ENCODE data around the gene RDH8. TPM values are rescaled to one million over a fixed set of nuclear protein-coding genes. Genes with fewer than 3 reads are reported as not detected.

Gene RDH8
- total RNA-seq, 1 experiment from 2014 or later, result not detected

- Histone ChIP-seq H3K18ac (ENCODE audit: insufficient read length, low read depth, low read length) (no peak overlapping the region), H3K79me1 (ENCODE audit: insufficient read depth, low read depth, low read length, poor library complexity, severe bottlenecking) (no peaks in the 10 kb centered on the region), H2BK120ac (ENCODE audit: low read depth, low read length, poor library complexity, severe bottlenecking) (no peak overlapping the region), H2AFZ (ENCODE audit: low read length) (no peak overlapping the region), H3K9ac (ENCODE audit: extremely low read depth, insufficient read length, low read length) (no peak overlapping the region), H3K23me2 (ENCODE audit: insufficient read length, low read depth, low read length, poor library complexity, severe bottlenecking) (no peaks in the 10 kb centered on the region), H4K91ac (ENCODE audit: insufficient read length, low read depth, low read length) (no peak overlapping the region), H4K8ac (replicated peaks; ENCODE audit: insufficient read length, low read depth, low read length) (no peak overlapping the region), H3K79me2 (ENCODE audit: insufficient read depth, low read length) (no peaks in the 10 kb centered on the region), H3K9me3 (ENCODE audit: control insufficient read depth, low read depth, low read length) (no peaks in the 10 kb centered on the region), H3K4ac (ENCODE audit: low read depth, low read length) (no peak overlapping the region), H3K4me1 (ENCODE audit: insufficient read depth, low read length) (no peaks in the 10 kb centered on the region), H3K4me2 (ENCODE audit: insufficient read depth, insufficient read length, low read length) (no peak overlapping the region), H3K14ac (ENCODE audit: insufficient read depth, low read length) (no peak overlapping the region), H2BK12ac (ENCODE audit: insufficient read length, low read depth, low read length) (no peak overlapping the region), H2BK20ac (ENCODE audit: low read depth, low read length, poor library complexity, severe bottlenecking) (no peak overlapping the region), H4K5ac (ENCODE audit: insufficient read length, low read depth, low read length) (no peak overlapping the region), H3K27ac (ENCODE audit: insufficient read length, low read depth, low read length) (no peak overlapping the region), H3T11ph (ENCODE audit: low read length) (no peak overlapping the region), H4K20me1 (ENCODE audit: control insufficient read depth, insufficient read depth, insufficient read length) (no peaks in the 10 kb centered on the region), H2BK15ac (ENCODE audit: low read depth, low read length) (no peak overlapping the region), H3K27me3 (ENCODE audit: insufficient read depth, low read length) (no peaks in the 10 kb centered on the region), H2AK5ac (ENCODE audit: insufficient read length, low read length) (no peak overlapping the region), H2BK5ac (ENCODE audit: insufficient read length, low read length) (no peak overlapping the region), H3K56ac (ENCODE audit: insufficient read length, low read depth, low read length) (no peak overlapping the region), H3K23ac (ENCODE audit: insufficient read length, low read depth, low read length) (no peak overlapping the region)
- H3K27ac Mint-ChIP-seq, result no peak overlapping the region
- no peaks in the 10 kb centered on the region for H3K36me3 Mint-ChIP-seq (ENCODE audit: insufficient read depth in 1 of 3, low read depth in 3 of 3)
- H3K9me3 Mint-ChIP-seq, result peaks cover 0 to 1% of the 10 kb centered on the region in 2 experiments; a peak in 2 of 5 replicates
- WGBS (ENCODE audit: extremely low coverage, insufficient read length, low lambda C conversion rate), result no CpG with 5 or more reads among the region's 6 CpGs
- H3K4me3 Mint-ChIP-seq, result no peak overlapping the region
- peaks cover 48% of the 10 kb centered on the region for H3K27me3 Mint-ChIP-seq (ENCODE audit: low read depth)
- DNase-seq, result no peak
- TF ChIP-seq, protein P1, sequence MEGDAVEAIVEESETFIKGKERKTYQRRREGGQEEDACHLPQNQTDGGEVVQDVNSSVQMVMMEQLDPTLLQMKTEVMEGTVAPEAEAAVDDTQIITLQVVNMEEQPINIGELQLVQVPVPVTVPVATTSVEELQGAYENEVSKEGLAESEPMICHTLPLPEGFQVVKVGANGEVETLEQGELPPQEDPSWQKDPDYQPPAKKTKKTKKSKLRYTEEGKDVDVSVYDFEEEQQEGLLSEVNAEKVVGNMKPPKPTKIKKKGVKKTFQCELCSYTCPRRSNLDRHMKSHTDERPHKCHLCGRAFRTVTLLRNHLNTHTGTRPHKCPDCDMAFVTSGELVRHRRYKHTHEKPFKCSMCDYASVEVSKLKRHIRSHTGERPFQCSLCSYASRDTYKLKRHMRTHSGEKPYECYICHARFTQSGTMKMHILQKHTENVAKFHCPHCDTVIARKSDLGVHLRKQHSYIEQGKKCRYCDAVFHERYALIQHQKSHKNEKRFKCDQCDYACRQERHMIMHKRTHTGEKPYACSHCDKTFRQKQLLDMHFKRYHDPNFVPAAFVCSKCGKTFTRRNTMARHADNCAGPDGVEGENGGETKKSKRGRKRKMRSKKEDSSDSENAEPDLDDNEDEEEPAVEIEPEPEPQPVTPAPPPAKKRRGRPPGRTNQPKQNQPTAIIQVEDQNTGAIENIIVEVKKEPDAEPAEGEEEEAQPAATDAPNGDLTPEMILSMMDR (conservative IDR thresholded peaks at IDR 0.05), result no peak
- H3K4me1 Mint-ChIP-seq, result peaks cover 13 to 18% of the 10 kb centered on the region in 2 experiments
These were observed 10.0 kb upstream of the RDH8 start for GRCh38 chr19:10003271-10003670.
